ENCODE results near the gene MACO1.

Gene MACO1

GRCh38 chr1:25492323-25492722, 61.6 kb downstream of the MACO1 start:
- no peak for DNase-seq

GRCh38 chr1:25494952-25495351, 64.3 kb downstream of the MACO1 start:
- no peak for DNase-seq

- no peak for DNase-seq
These were observed 70.0 kb downstream of the MACO1 start for GRCh38 chr1:25500694-25501093.

- DNase-seq: no peak
These were observed 70.8 kb downstream of the MACO1 start for GRCh38 chr1:25501235-25502058.

GRCh38 chr1:25502957-25503356, 72.3 kb downstream of the MACO1 start:
- no peak for DNase-seq

- DNase-seq: peak; percentile 57
These were observed 73.1 kb downstream of the MACO1 start for GRCh38 chr1:25503551-25504426.

- DNase-seq: no peak
These were observed 74.3 kb downstream of the MACO1 start for GRCh38 chr1:25504706-25505595.

GRCh38 chr1:25505656-25506385, 75.1 kb downstream of the MACO1 start:
- DNase-seq: no peak

GRCh38 chr1:25506566-25507463, 76.1 kb downstream of the MACO1 start:
- DNase-seq: peak; percentile 36

- no peak for DNase-seq
These were observed 83.0 kb downstream of the MACO1 start for GRCh38 chr1:25513666-25514065.

GRCh38 chr1:25515033-25515432, 84.3 kb downstream of the MACO1 start:
- DNase-seq: no peak

GRCh38 chr1:25516686-25517085, 86.0 kb downstream of the MACO1 start:
- DNase-seq: no peak

GRCh38 chr1:25517476-25518394, 87.0 kb downstream of the MACO1 start:
- no peak for DNase-seq

- DNase-seq: no peak
These were observed 88.9 kb downstream of the MACO1 start for GRCh38 chr1:25519624-25520023.

GRCh38 chr1:25520446-25521061, 89.9 kb downstream of the MACO1 start:
- peak; percentile 72 for DNase-seq

- no peak for DNase-seq
These were observed 91.4 kb downstream of the MACO1 start for GRCh38 chr1:25522031-25522655.

- no peak for DNase-seq
These were observed 92.8 kb downstream of the MACO1 start for GRCh38 chr1:25523542-25523941.

- no peak for DNase-seq
These were observed 94.1 kb downstream of the MACO1 start for GRCh38 chr1:25524568-25525360.

Measured in CD4-positive, alpha-beta T cell treated with Interleukin-4 for 4 hours (primary cell).